PC-3 (cell line): ENCODE data around the gene CCDC82. TPM values are rescaled to one million over a fixed set of nuclear protein-coding genes. Genes with fewer than 3 reads are reported as not detected.

ENCODE experiments used
- ATAC-seq: fragments of 200-7000 bp; cut with Tn5 transposase; 2 replicates; pipeline ENCODE4 v1.9.1; 2020; ENCODE audit warnings: mild to moderate bottlenecking, moderate library complexity
- BruUV-seq: library from RNA; stranded (reverse); fragments of 400-500 nt; replicated peaks from 2 replicates; lab custom pipeline; 2021; lab: Mats Ljungman, UMichigan
- CTCF ChIA-PET: fragments of 300-600 bp; sonication (Branson Sonifier 250); formaldehyde crosslinking; loops from one replicate; lab custom pipeline; 2022; ENCODE audit warnings: antibody characterized with exemption; lab: Charles Lee
- POLR2A ChIA-PET: fragments of 300-600 bp; sonication (Branson Sonifier 250); formaldehyde crosslinking; loops from one replicate; lab custom pipeline; 2022; ENCODE audit warnings: antibody characterized with exemption; ENCODE audit not compliant: unreplicated experiment; lab: Charles Lee
- DNase-seq: peaks from one replicate; pipeline ENCODE4 v3.0.0-alpha.2; 2015
- H2AFZ ChIP-seq: fragments of 300-600 bp; sonication (generic); 2 replicates; pipeline ENCODE4 v1.6.0; 2016; ENCODE audit warnings: antibody characterized with exemption, low read length
- H3F3A ChIP-seq: fragments of 300-600 bp; sonication (generic); one replicate; pipeline ENCODE4 v1.6.0; 2017; ENCODE audit warnings: antibody characterized with exemption, low read length, control low read depth, mild to moderate bottlenecking; ENCODE audit not compliant: unreplicated experiment
- H3K27ac ChIP-seq: fragments of 300-600 bp; sonication (generic); 2 replicates; pipeline ENCODE4 v1.5.1; 2016; ENCODE audit warnings: mild to moderate bottlenecking, low read length
- H3K27me3 ChIP-seq: fragments of 300-600 bp; sonication (generic); 2 replicates; pipeline ENCODE4 v1.6.1; 2016; ENCODE audit warnings: low read length, mixed read lengths
- H3K36me3 ChIP-seq: fragments of 300-600 bp; sonication (generic); 2 replicates; pipeline ENCODE4 v1.6.1; 2016; ENCODE audit warnings: low read depth, mixed run types, low read length, mixed read lengths
- H3K4me1 ChIP-seq: fragments of 300-600 bp; sonication (generic); 2 replicates; pipeline ENCODE4 v1.5.1; 2016; ENCODE audit warnings: low read length; ENCODE audit not compliant: insufficient read depth
- H3K4me2 ChIP-seq: fragments of 300-600 bp; sonication (generic); 2 replicates; pipeline ENCODE4 v1.6.0; 2016; ENCODE audit warnings: low read length
- H3K4me3 ChIP-seq: fragments of 300-600 bp; sonication (generic); 2 replicates; pipeline ENCODE4 v1.5.1; 2016; ENCODE audit warnings: mild to moderate bottlenecking, low read length, mixed read lengths
- H3K79me2 ChIP-seq: fragments of 300-600 bp; sonication (generic); 2 replicates; pipeline ENCODE4 v1.6.1; 2017; ENCODE audit warnings: low read length, mixed read lengths
- H3K9ac ChIP-seq: fragments of 300-600 bp; sonication (generic); 2 replicates; pipeline ENCODE4 v1.6.0; 2016; ENCODE audit warnings: mild to moderate bottlenecking, low read length
- H3K9me2 ChIP-seq: fragments of 300-600 bp; sonication (generic); replicated peaks from 2 replicates; pipeline ENCODE4 v1.6.1; 2016; ENCODE audit warnings: mixed run types, low read length, mixed read lengths
- H3K9me3 ChIP-seq: fragments of 300-600 bp; sonication (generic); 2 replicates; pipeline ENCODE4 v1.6.1; 2016; ENCODE audit warnings: low read length, mixed read lengths
- H4K20me1 ChIP-seq: fragments of 300-600 bp; sonication (generic); 2 replicates; pipeline ENCODE4 v1.6.1; 2016; ENCODE audit warnings: low read length, mixed read lengths
- EZH2 ChIP-seq: fragments of 300-600 bp; sonication (generic); IDR thresholded peaks from one replicate; pipeline ENCODE4 v1.6.1; 2017; ENCODE audit warnings: antibody characterized with exemption, mild to moderate bottlenecking, low read length; ENCODE audit not compliant: unreplicated experiment
- EZH2phosphoT487 ChIP-seq: fragments of 300-600 bp; sonication (generic); IDR thresholded peaks from 2 replicates; pipeline ENCODE4 v1.6.1; 2018; ENCODE audit warnings: mild to moderate bottlenecking, antibody characterized with exemption, low read length, borderline replicate concordance
- intact Hi-C: fragments of 100-400 bp; cut with micrococcal nuclease; formaldehyde crosslinking; loops from 2 replicates; pipeline ENCODE4 v1.9.0; 2023
- total RNA-seq: library from RNA; depleted of rRNA; stranded (reverse); fragments of >200 nt; gene quantifications from 2 replicates; pipeline ENCODE4 v1.2.3, GENCODE V29; 2014
- TF ChIP-seq, protein P1 (sequence below): fragments of 300-600 bp; sonication (generic); conservative IDR thresholded peaks from 2 replicates; pipeline ENCODE4 v1.5.1; 2017; ENCODE audit warnings: antibody characterized with exemption, low read depth, mild to moderate bottlenecking, low read length

Gene CCDC82
- total RNA-seq, 1 experiment from 2014 or later: 13.5 TPM

DNA sequence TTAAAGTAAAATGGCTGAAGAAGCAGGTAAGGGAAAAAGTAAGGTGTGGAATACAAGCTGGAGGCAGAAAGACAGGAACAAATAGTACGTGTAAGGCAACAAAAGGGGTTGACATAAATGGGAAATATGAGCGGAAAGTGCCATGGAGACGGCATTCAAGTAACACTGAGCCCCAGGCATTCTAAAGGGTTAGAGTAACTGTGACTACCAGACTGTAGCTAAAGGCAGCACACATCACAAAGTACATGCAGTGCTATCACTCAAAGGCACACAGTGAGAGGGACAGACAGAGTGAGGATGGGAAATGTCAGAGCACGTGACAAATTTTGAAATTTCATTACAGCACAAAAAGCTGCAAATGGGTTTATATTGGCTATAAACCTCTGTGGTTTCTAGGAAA, 32.9 kb downstream of the CCDC82 start:
- CTCF ChIA-PET: no interaction called here
- intact Hi-C loops: no loop called here
- no peak for TF ChIP-seq EZH2phosphoT487
- no peak for TF ChIP-seq EZH2
- TF ChIP-seq, protein P1, sequence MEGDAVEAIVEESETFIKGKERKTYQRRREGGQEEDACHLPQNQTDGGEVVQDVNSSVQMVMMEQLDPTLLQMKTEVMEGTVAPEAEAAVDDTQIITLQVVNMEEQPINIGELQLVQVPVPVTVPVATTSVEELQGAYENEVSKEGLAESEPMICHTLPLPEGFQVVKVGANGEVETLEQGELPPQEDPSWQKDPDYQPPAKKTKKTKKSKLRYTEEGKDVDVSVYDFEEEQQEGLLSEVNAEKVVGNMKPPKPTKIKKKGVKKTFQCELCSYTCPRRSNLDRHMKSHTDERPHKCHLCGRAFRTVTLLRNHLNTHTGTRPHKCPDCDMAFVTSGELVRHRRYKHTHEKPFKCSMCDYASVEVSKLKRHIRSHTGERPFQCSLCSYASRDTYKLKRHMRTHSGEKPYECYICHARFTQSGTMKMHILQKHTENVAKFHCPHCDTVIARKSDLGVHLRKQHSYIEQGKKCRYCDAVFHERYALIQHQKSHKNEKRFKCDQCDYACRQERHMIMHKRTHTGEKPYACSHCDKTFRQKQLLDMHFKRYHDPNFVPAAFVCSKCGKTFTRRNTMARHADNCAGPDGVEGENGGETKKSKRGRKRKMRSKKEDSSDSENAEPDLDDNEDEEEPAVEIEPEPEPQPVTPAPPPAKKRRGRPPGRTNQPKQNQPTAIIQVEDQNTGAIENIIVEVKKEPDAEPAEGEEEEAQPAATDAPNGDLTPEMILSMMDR: no peak
- peaks cover 4% of the 10 kb centered on the region; the same call in 1 of the 2 replicates for H3K36me3 ChIP-seq
- H3F3A ChIP-seq: no peaks in the 10 kb centered on the region
- POLR2A ChIA-PET: no interaction called here
- H4K20me1 ChIP-seq: no peaks in the 10 kb centered on the region
- BruUV-seq: no TSS peak
- H3K9me2 ChIP-seq: no peaks in the 10 kb centered on the region
- no peaks in the 10 kb centered on the region for H3K4me1 ChIP-seq
- ATAC-seq: no peak
- no peak for DNase-seq
- no peaks in the 10 kb centered on the region for H3K27me3 ChIP-seq
- H3K4me2 ChIP-seq: no peak overlapping the region
- no peaks in the 10 kb centered on the region for H3K79me2 ChIP-seq
- H3K9me3 ChIP-seq: no peaks in the 10 kb centered on the region
- no peak overlapping the region for H3K4me3 ChIP-seq
- no peak overlapping the region for H3K27ac ChIP-seq
- no peak overlapping the region for H3K9ac ChIP-seq
- H2AFZ ChIP-seq: no peak overlapping the region

- DNase-seq: peak; percentile 98
- H3K36me3 ChIP-seq: no peaks in the 10 kb centered on the region
- H4K20me1 ChIP-seq: no peaks in the 10 kb centered on the region
- no TSS peak for BruUV-seq
- no peaks in the 10 kb centered on the region for H3K9me3 ChIP-seq
- H2AFZ ChIP-seq: peak within 1 kb of the TSS; percentile 88
- no peaks in the 10 kb centered on the region for H3K9me2 ChIP-seq
- peak within 1 kb of the TSS; percentile 89 for H3K4me3 ChIP-seq
- intact Hi-C loops: loop anchor here (1.0 to 5.0 kb wide), 13 partner anchors 46 to 507 kb away; partner anchors contain the start of genes CCDC82 and MTMR2
- peak within 1 kb of the TSS; percentile 69 for H3K27ac ChIP-seq
- peak within 1 kb of the TSS; percentile 90 for H3K4me2 ChIP-seq
- no peaks in the 10 kb centered on the region for H3F3A ChIP-seq
- CTCF ChIA-PET: interaction anchor here (0.6 to 2.9 kb wide), 36 partner anchors 12 to 553 kb away, joined by 3 to 30 read pairs (median 5); partner anchors contain the start of genes CCDC82, FAM76B and JRKL
- ATAC-seq: peak; percentile 87
- H3K79me2 ChIP-seq: peaks cover 48% of the 10 kb centered on the region
- no peaks in the 10 kb centered on the region for H3K27me3 ChIP-seq
- TF ChIP-seq EZH2phosphoT487 (no peak), EZH2 (no peak)
- TF ChIP-seq, protein P1: peak; percentile 79
- peaks cover 36% of the 10 kb centered on the region for H3K4me1 ChIP-seq
- POLR2A ChIA-PET: interaction anchor here (0.5 to 1.1 kb wide), 18 partner anchors 21 to 513 kb away, joined by 3 to 14 read pairs (median 4); partner anchors contain the start of genes CCDC82 and JRKL
- H3K9ac ChIP-seq: peak within 1 kb of the TSS; percentile 92
Observed at GRCh38 chr11:96342961-96343711, 46.6 kb downstream of the CCDC82 start, which contains the start of gene MAML2. MAML2 (minus strand) TSS chr11:96343195; CDS start chr11:96341895, 1,300 bp downstream.
